Left ventricle myocardium superior (tissue), 1 donor: ENCODE data around the gene CHID1. TPM values are rescaled to one million over a fixed set of nuclear protein-coding genes. Genes with fewer than 3 reads are reported as not detected.

Experiments used
- ATAC-seq: fragments of 200-7000 bp; cut with Tn5 transposase; one replicate; pipeline ENCODE4 v1.9.1; 2020; ENCODE audit warnings: mild to moderate bottlenecking, moderate library complexity
- DNase-seq: peaks from one replicate; pipeline ENCODE4 v3.0.0-alpha.2; 2020
- intact Hi-C: fragments of 100-400 bp; cut with micrococcal nuclease; formaldehyde crosslinking; loops from one replicate; pipeline ENCODE4 v1.11.0; 2022
- total RNA-seq: library from RNA; stranded (reverse); fragmentation: NEBNext Ultra II Directional; extraction: Animal tissue kit (Norgen Biotek cat#: 25700); gene quantifications from one replicate; pipeline ENCODE4 v1.2.1, GENCODE V29; 2021
- donor health status: DM: no; HTN: yes; CAD: no; lungs with severe emphysema.

The CHID1 gene
- total RNA-seq, 1 donor from 2014 or later = 53.0 TPM

DNA sequence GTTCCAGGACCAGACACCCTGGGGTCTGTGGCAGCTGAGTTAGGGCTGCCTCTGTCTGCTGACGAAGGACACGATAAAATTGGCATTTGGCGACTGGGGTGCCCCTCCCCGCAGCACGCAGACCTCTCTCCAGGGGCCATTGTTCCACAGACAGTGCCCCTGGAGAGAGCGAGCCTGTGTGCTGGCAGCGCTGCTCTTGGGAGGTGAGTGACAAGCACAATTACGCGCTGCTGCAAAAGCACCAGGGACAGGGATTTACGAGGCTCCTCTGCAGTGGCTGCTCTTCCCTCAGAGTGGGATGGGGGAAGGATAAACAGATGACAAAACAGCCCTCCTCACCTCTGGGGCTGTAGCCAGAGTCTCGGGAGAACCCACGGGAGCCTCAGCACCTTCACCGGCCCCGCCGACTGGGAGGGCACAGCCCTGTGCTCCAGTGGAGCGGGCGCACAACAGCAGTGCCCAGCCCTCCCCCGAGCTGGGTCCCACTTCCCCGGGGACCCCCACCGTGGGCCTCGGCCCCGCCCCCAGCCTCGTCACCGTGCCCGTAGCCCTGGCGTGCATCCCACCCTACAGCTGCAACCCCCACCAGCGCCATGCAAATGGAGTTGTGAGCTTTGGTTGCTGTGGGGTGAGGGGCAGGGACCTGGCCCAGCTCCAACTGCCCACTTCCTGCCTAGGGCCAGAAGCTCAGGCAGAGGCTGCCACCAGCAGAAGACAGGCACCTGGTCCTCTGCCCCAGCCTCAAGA, 19.6 kb downstream of the CHID1 start:
- DNase-seq (no peak), ATAC-seq (no peak)
- intact Hi-C loops = no loop called here

DNA sequence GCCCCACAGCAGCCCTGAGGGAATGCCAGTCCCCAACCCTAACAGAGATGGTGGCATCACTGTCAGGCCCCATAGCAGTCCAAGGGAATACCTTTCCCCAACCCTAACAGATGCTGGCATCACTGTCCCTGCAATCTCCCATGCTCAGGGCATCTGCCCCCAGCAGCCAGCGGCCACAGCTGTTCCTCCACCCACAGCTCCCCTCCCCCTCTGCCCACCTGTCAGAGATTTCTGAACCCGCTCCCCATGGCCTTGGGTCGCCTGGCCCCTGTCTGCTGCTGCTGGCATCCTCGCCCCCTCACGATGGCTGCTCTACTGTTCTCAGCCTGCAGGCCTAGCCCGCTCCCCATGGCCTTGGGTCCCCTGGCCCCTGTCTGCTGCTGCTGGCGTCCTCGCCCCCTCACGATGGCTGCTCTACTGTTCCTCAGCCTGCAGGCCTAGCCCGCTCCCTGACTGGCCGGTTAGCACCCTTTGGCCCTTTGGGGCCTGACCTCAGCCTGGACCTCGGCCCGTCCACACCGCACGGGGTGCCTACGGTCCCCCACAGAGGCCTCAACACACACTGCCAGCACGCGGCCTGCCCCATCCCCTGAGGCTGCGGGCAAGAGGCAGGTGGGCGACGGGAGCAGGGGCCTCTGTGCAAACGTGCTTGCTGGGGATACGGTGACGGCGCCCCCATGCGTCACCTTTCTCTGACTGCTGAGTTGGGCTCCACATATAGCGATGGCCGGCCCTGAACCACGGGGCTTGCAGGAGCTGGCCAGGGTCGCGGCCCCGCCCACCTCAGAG, 20.7 kb downstream of the CHID1 start:
- intact Hi-C loops = no loop called here
- ATAC-seq (no peak), DNase-seq (no peak)

DNA sequence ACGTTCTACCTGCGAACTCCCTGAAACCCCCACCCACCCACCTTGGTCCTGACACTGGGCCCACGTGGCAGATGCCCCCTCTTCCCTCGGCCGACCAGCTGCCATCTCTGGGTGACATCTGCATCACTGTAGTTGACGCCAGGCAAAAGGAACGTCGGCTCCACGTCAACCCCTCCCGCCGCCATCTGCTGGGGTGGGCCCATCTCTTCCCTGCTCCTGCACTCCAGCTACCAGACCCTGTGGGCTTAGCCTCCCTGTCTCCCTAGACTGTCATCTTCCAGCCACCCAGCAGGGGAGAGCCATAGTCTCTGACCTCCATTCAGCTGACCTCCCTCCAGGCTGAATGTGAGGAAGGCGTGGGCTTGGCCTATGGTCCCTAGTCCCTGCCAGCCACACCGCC, 21.4 kb downstream of the CHID1 start:
- no peak for DNase-seq
- ATAC-seq = no peak
- intact Hi-C loops = no loop called here

DNA sequence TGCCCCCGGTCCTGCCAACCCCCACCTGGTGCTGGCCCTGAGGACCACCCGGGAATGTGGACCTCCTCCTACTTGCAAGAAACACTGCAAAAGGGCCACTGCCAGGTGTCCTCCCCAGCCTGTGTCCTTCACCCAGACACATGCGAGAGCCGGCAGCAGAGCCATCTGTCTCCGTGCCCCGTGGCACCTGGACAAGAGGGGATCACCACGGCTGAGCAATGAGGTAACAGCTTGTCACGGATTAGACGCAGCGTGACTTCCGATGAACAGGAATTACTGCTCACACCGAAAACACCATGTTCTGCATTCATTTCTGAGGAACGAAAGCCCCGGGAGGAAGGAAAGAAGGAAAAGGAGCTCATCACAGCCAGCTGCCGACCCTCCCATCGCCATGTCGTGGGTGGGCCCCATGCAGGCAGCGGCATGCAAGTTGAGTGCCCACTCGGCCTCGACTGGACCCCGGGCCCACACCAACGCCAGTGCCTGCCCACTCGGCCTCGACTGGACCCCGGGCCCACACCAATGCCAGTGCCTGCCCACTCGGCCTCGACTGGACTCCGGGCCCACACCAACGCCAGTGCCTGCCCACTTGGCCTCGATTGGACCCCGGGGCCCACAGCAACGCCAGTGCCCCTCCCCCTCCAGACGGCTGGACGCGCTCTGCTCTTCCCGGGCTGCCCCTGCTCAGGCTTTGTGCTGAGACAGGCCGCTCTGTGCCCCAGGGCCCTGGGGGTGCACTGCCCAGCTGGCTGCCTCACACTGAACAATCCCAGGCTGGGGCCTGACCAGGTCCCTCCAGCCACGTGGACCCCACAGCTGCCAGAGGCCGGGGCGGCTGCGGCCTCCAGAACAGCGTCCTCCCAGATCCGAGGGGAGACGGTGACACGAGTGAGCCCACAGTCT, 22.0 kb downstream of the CHID1 start:
- intact Hi-C loops = no loop called here
- ATAC-seq (no peak), DNase-seq (no peak)

DNA sequence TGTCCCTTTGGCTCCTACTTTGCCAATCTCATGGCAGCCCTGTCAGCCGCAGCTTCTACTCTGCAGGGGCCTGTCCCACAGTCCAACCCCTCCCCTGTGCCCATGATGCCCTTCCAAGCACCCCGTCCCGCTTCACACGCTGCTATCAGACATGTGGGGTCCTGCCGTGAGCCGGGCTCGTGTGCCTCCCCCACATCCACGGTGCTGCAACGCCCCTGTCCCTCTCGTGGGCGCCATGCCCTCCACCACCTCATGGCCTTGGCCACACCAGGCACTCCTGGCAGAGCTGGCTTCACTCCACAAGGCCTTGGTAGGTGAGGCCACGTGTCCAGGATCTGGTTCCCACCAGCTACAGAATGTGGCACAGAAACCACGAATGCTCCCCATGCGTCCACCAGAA, 23.0 kb downstream of the CHID1 start:
- no peak for ATAC-seq
- intact Hi-C loops = no loop called here
- no peak for DNase-seq

DNA sequence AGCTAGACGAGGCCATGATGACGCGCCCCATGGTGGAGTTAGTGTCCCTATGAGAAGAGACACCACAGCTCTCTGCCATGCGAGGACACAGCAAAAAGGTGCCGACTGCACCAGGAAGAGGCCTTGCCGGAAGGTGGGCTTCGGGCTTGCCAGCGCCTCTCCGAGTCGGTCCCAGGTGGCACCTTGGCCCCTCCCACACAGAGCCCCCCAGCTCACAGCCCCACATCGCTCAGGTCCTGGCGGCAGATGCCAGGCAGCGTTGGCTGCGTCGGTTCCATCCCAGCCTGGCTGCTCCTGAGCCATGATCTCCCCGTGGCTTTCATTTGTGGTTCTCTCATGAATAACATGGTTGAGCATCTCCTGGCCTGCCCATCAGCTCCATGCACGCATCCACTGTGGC, 24.0 kb downstream of the CHID1 start:
- no peak for DNase-seq
- no peak for ATAC-seq
- intact Hi-C loops = no loop called here

DNA sequence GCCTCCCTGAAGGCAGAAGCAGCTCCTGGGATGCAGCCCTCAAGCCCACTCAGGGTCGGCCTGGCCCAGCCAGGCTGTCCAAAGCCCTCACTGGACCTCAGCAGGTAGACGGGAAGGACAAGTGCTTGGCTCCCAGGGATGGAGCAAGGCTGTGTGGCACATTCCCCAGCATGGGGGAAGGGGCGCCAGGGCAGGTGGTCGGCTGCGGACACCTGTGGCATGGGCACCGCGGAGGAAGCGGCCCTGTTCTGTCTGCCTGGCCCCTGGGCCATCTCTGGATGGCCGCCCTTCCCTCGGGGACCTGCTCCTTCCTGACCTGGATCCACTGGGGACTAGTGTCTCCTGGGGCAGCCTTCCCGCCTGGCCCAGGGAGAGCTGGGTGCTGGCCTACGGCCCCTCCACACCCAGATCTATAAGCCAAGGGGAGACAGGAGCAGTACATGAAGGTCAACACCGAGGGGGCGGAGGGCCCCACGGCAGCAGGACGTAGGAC, 26.0 kb downstream of the CHID1 start:
- ATAC-seq (no peak), DNase-seq (no peak)
- intact Hi-C loops = no loop called here

DNA sequence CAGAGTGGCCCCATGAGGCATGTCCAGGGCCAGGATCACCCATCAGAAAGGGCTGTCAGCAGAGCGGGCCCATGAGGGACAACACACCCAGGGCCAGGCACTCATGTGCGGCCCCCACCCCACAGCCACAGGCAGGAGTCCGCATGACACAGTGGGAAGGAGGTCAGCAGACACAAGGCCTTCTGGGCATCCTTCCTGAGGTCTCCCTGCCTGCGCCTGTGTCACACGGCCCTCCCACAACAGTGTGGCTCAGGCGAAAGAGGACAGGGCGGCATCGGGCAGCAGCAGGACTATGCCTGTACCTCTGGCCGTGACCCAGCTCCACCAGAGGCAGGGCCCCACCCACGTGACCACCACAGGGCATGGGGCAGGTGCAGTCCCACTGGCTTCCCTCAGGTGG, 27.1 kb downstream of the CHID1 start:
- ATAC-seq (no peak), DNase-seq (no peak)
- intact Hi-C loops = no loop called here

DNA sequence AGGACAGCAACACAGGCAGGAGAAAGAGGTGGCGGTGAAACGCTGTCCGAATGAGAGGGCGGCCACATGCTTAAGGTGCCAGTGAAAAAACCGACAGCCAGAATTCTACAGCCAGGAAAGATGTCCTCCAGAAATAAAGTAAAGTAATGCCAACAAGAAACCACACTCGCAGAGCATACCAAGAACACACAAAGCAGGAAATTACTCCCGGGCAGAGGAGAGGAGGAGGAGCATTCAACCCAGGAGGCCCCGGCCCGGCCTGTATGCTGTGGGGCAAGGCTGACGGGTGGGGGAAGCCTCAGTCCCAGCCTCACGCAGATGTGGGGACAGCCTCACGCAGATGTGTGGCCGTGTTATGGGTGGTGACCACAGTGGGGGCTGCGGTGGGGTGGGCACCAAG, 28.0 kb downstream of the CHID1 start:
- ATAC-seq = no peak

DNA sequence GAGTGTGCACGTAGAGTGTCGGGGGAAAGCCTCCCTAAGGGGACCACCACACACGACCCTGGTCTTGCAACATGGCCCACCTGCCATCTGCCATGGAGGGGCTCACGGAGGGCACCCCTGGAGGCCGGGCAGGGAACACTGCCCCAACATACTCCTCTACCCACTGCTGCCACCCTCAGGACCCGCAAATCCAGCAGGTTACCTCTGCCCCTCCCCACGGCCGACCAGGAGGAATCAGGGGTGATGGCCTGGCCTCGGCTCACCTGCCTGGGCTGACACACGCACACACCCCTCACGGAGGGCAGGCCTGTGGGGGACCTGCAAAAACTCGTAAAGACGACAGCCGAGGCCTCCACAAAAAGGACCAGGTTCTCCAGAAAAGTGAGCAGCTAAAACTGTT, 30.2 kb downstream of the CHID1 start:
- no peak for ATAC-seq
- DNase-seq = no peak
- intact Hi-C loops = no loop called here

More for the DNA sequence above, 28.0 kb downstream of the CHID1 start:
- DNase-seq = no peak
- intact Hi-C loops = no loop called here

DNA sequence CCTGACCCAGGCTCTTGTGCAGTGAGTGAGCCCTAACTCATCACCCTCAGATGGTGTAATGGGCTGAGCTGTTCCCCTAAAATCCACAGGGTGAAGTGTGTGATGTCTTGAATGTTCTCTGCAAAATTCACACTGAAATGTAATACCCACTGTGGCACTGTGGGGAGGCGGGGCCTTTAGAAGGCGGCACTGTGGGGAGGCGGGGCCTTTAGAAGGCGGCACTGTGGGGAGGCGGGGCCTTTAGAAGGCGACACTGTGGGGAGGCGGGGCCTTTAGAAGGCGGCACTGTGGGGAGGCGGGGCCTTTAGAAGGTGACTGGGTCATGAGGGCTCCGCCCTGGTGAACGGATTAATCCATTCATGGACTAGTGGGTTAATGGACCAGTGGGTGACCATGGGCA, 33.0 kb downstream of the CHID1 start:
- DNase-seq (no peak), ATAC-seq (no peak)
- intact Hi-C loops = no loop called here

DNA sequence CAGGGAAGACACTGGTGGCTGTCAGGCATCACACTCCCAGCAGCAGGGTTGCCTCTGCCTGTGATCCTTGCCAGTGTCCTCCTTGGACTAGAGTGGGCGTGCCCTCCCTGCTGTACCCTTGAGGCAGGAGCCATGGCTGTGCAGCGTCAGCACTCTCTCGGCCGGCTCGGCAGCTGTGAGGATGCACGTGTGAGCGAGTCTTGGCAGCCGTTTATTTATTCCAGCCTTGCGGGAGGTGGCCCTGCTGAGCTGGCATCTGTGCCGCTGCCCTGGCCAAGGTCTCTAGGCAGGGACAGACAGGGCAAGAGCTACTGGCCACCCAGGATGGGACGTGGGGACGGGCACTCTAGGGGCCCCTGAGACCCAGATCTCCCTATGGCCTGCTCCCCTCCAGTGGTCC, 34.1 kb downstream of the CHID1 start:
- DNase-seq (peak; percentile 82), ATAC-seq (peak; percentile 93)
- intact Hi-C loops = no loop called here

DNA sequence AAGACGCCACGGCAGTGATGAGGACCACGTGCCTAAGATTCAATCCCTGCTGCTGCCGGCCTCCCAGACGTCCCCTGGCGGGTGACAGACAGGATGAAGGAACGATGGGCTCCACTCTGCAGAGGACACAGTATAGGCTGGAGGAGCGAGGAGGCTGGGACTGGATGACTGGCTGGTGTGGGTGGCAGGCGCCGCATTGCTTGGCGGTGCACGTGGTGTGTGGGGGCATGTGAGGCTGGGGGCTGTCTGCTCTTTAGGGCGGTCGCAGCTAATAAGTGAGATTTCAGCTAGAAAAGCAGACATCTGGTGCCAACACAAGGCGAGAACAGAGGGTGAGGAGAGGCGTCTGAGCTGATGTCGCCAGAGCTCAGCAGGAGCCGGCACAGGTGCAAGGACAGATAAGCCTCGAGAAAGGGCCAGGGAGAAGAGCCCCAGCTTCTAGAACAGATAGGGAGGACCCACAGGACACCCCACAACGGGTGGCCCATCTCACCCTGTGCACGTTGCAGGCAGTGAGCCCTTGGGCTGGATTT, 34.8 kb downstream of the CHID1 start:
- DNase-seq (no peak), ATAC-seq (no peak)
- intact Hi-C loops = no loop called here

DNA sequence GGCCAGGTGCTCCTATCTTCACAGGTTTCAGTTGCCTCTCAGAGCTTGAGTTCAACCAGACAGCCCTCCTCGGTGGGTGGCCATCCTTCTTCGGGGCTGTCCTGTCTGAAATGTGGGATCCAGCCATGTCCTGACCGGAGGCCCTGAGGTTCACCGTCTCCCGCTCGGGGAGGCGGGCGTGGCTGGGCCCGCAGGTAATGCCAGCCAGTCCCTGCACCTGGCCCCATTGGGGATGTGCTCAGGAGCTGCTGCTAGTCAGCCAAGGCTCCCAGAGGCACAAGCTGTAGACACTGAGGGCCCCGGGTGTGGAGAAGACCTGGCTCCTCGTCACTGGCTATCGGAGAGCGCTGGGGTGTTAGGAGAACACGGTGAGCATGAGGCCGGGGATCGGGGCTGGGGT, 35.4 kb downstream of the CHID1 start:
- intact Hi-C loops = no loop called here
- DNase-seq = no peak
- ATAC-seq = no peak

DNA sequence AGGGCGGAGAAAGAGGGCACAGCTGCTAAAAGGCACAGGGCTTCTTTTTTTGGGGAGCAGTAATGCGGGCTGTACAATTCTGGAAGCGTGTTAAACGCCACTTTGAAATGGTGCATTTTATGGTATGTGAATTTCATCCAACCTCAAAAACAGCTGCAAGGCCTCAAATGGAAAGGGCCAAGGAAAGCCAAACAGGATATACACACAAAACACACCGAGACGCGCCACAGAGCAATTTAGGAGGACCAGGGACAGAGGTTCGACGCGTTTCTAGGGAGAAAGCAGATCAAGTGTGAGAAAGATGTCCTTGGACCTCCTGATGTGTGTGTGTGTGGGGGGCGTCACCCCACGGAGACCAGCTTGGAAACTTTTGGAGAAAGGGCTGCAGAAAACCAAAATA, 36.9 kb downstream of the CHID1 start:
- DNase-seq = no peak
- intact Hi-C loops = no loop called here
- no peak for ATAC-seq

DNA sequence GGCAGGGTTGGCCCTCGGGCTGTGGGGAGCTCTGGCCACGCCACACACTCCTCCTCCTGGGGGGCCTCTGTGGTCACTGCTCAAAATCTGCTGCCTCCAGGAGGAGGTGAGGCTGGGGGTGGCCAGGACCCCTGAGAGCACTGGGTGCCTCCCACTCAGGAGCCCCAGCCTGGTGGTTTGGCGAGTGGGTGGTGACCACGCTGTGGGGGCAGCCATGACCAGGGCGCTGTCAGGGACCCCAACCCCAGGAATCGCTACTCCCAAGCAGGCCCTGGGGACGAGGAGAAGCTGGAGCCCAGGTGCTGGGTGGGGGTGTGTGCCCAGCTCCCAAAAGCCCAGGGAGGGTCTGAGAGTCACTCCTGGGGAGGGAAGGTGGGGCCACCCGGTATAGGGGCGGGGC, 37.8 kb downstream of the CHID1 start:
- DNase-seq = no peak
- ATAC-seq = no peak
- intact Hi-C loops = no loop called here

DNA sequence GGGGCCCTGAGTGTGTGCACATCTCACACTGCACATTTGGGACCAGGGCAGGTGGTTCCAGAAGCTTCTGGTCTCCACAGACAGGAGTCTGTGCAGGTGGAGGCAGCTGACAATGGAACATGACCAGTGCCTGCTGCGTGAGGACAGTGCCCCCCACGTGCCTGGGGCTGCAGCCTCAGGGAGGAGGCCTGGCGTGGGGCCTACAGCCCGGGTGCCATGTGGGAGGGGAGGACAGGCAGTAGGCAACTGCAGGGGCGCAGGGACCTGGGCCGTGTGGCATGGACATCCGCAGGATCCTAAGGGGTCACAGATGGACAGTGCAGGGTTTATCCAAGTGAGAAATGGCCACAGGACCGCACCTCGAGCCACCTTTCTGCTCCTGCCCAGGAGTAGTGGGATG, 39.1 kb downstream of the CHID1 start:
- ATAC-seq (no peak), DNase-seq (no peak)
- intact Hi-C loops = no loop called here

DNA sequence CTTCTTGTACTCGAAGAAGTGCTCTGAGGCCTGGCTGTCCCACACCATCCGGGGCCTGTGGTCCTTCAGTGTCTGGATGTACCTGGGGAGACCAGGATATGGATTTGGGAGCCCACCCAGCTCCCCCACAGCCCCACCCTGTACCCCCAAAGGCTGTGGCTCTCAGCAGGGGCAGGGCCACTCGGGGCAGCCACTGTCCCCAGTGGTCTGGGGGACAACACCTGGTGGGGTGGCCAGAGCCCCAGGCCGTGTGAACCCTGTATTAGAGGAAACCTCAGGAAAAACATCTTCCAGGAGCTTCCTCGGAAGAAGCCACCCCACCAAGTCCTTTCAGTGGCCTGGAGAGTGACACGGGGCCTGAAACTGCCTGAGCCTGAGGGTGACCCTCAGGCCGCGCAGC, 40.2 kb downstream of the CHID1 start:
- intact Hi-C loops = no loop called here

DNA sequence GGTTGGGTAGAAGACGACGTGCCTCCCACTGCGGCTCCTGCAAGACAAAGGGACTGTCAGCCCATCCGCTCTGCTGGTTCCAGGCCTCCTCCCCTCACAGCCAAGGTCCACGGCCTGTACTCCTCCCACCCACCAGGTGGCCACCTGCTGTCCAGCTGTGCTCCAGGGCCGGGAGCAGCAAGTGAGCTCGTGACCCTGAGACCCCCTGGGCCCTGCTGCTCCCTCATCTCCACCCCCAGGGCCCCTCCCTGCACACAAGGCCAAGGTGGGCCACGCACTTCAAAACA, 40.5 kb downstream of the CHID1 start:
- ATAC-seq = no peak
- intact Hi-C loops = no loop called here
- no peak for DNase-seq

More for the DNA sequence above, 40.2 kb downstream of the CHID1 start:
- ATAC-seq = no peak
- DNase-seq = no peak
